GM12878 (cell line): ENCODE measurements around the gene F12.

Source experiments
- EZH2 ChIP-seq: IDR thresholded peaks from 2 replicates; pipeline ENCODE4 v1.6.1; 2012; ENCODE audit warnings: low read depth, mild to moderate bottlenecking, control low read depth, inconsistent platforms, low read length, borderline replicate concordance; ENCODE audit not compliant: control insufficient read depth
- FOXM1 ChIP-seq: IDR thresholded peaks from 2 replicates; pipeline ENCODE4 v1.6.1; 2012; ENCODE audit warnings: low read depth, mild to moderate bottlenecking, inconsistent platforms, low read length, moderate library complexity
- HDGF ChIP-seq: fragments of 450-650 bp; IDR thresholded peaks from 2 replicates; pipeline ENCODE4 v1.6.1; 2016; ENCODE audit warnings: antibody characterized with exemption
- JUNB ChIP-seq: IDR thresholded peaks from 2 replicates; pipeline ENCODE4 v1.6.1; 2016; ENCODE audit warnings: antibody characterized with exemption, mild to moderate bottlenecking
- KDM1A ChIP-seq: fragments of 200-600 bp; sonication (generic); IDR thresholded peaks from 2 replicates; pipeline ENCODE4 v1.6.1; 2016; ENCODE audit warnings: borderline replicate concordance
- NBN ChIP-seq: fragments of 450-650 bp; IDR thresholded peaks from 2 replicates; pipeline ENCODE4 v1.6.1; 2016
- POLR2A ChIP-seq: IDR thresholded peaks from 2 replicates; pipeline ENCODE4 v1.6.1; 2011; ENCODE audit warnings: low read depth, mild to moderate bottlenecking, low read length
- YY1 ChIP-seq: IDR thresholded peaks from 2 replicates; pipeline ENCODE4 v1.6.1; 2011; ENCODE audit warnings: low read depth, mild to moderate bottlenecking, low read length
- TF ChIP-seq, protein P1 (sequence below), 3 experiments: IDR thresholded peaks in 2 of 3; conservative IDR thresholded peaks in 1 of 3; 2 replicates each; pipeline ENCODE4 v1.5.1; 2011; ENCODE audit warnings: low read depth in 3 of 3, low read length in 3 of 3, mild to moderate bottlenecking in 3 of 3, control low read depth in 2 of 3, moderate library complexity in 2 of 3, inconsistent platforms in 1 of 3, mixed read lengths in 1 of 3; ENCODE audit not compliant: control insufficient read depth in 2 of 3, insufficient read depth in 1 of 3; ENCODE audit errors: extremely low read depth in 1 of 3
- TF ChIP-seq, protein P2 (sequence below): IDR thresholded peaks from 2 replicates; pipeline ENCODE4 v1.6.1; 2012; ENCODE audit warnings: low read depth, low read length, improper control_type of control experiment
- TF ChIP-seq, protein P3 (sequence below): IDR thresholded peaks from 2 replicates; pipeline ENCODE4 v1.6.1; 2012; ENCODE audit warnings: low read depth, low read length, improper control_type of control experiment

GRCh38 chr5:177364159-177364962, 45.0 kb downstream of the F12 start:
- TF ChIP-seq HDGF (peak; percentile 60; the same call in 1 of the 2 replicates), NBN (peak; percentile 80; the same call in 1 of the 2 replicates), FOXM1 (no peak), YY1 (peak; percentile 70), KDM1A (no peak), EZH2 (no peak), POLR2A (no peak), JUNB (peak; percentile 97)
- TF ChIP-seq, protein P1, sequence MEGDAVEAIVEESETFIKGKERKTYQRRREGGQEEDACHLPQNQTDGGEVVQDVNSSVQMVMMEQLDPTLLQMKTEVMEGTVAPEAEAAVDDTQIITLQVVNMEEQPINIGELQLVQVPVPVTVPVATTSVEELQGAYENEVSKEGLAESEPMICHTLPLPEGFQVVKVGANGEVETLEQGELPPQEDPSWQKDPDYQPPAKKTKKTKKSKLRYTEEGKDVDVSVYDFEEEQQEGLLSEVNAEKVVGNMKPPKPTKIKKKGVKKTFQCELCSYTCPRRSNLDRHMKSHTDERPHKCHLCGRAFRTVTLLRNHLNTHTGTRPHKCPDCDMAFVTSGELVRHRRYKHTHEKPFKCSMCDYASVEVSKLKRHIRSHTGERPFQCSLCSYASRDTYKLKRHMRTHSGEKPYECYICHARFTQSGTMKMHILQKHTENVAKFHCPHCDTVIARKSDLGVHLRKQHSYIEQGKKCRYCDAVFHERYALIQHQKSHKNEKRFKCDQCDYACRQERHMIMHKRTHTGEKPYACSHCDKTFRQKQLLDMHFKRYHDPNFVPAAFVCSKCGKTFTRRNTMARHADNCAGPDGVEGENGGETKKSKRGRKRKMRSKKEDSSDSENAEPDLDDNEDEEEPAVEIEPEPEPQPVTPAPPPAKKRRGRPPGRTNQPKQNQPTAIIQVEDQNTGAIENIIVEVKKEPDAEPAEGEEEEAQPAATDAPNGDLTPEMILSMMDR (IDR thresholded peaks at IDR 0.05 in 2 of 3, conservative IDR thresholded peaks at IDR 0.05 in 1 of 3; ENCODE audit: control insufficient read depth in 2 of 3, extremely low read depth in 1 of 3, insufficient read depth in 1 of 3, low read depth in 3 of 3, low read length in 3 of 3), result no peak
- TF ChIP-seq, protein P2, sequence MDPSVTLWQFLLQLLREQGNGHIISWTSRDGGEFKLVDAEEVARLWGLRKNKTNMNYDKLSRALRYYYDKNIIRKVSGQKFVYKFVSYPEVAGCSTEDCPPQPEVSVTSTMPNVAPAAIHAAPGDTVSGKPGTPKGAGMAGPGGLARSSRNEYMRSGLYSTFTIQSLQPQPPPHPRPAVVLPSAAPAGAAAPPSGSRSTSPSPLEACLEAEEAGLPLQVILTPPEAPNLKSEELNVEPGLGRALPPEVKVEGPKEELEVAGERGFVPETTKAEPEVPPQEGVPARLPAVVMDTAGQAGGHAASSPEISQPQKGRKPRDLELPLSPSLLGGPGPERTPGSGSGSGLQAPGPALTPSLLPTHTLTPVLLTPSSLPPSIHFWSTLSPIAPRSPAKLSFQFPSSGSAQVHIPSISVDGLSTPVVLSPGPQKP, result no peak
- TF ChIP-seq, protein P3, sequence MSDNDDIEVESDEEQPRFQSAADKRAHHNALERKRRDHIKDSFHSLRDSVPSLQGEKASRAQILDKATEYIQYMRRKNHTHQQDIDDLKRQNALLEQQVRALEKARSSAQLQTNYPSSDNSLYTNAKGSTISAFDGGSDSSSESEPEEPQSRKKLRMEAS, result no peak
